A549 treated with ZK216348 at 1 μM for 4 hours (cell line): ENCODE measurements around the gene IDH1. TPM values are rescaled to one million over a fixed set of nuclear protein-coding genes. Genes with fewer than 3 reads are reported as not detected.

ENCODE experiments used
- total RNA-seq: library from RNA; stranded (reverse); fragments of 200-300 nt; extraction: Qiagen RNA extraction; gene quantifications from 5 replicates; pipeline ENCODE4 v1.2.3, GENCODE V29; 2022; ENCODE audit warnings: low read depth

IDH1 gene
- 76.4 to 89.5 TPM (median 83.4 TPM) in 5 replicates for total RNA-seq

GRCh38 chr2:208254871-208255556 lies at the start of gene IDH1:
TSS of gene IDH1 (minus strand) at chr2:208255071. CDS start at chr2:208251551, 3,520 bp downstream.

GRCh38 chr2:208265801-208266552 lies 11.1 kb upstream of the IDH1 start, which contains the start of gene PIKFYVE:
TSS of gene PIKFYVE (plus strand) at chr2:208266255. CDS start at chr2:208271520, 5,265 bp downstream.

GRCh38 chr2:208189810-208190503 lies 64.9 kb downstream of the IDH1 start, which contains the start of gene C2orf80:
TSS of gene C2orf80 (minus strand) at chr2:208190030. CDS start at chr2:208186986, 3,044 bp downstream.

Other genes starting within 250 kb of the IDH1 start
- gene PLEKHM3, start 229.5 kb downstream of the IDH1 start, total RNA-seq = 1.9 to 3.1 TPM (median 2.6 TPM) in 5 replicates
- not detected in 5 replicates for gene CRYGD, start 130.5 kb downstream of the IDH1 start, total RNA-seq
- gene CRYGC, start 125.2 kb downstream of the IDH1 start, total RNA-seq = not detected in 5 replicates
- gene CRYGB, start 108.9 kb downstream of the IDH1 start, total RNA-seq = not detected in 5 replicates
- not detected in 5 replicates for gene CRYGA, start 91.5 kb downstream of the IDH1 start, total RNA-seq
- not detected in 5 replicates for gene C2orf80, start 65.0 kb downstream of the IDH1 start, total RNA-seq
- 3.5 to 8.9 TPM (median 6.8 TPM) in 5 replicates for gene PIKFYVE, start 11.2 kb upstream of the IDH1 start, total RNA-seq
- gene PTH2R, start 151.7 kb upstream of the IDH1 start, total RNA-seq = not detected in 5 replicates